Fibroblast of mammary gland (primary cell): ENCODE results near the gene TSHZ2.

ENCODE experiments used
- DNase-seq: peaks from one replicate; pipeline ENCODE4 v3.0.0-alpha.2; 2010; ENCODE audit warnings: low read depth
- H3K4me3 ChIP-seq: 2 replicates; pipeline ENCODE4 v1.5.1; 2011; ENCODE audit warnings: low read depth, mild to moderate bottlenecking, low read length, moderate library complexity; ENCODE audit not compliant: control insufficient read depth
- CTCF ChIP-seq: conservative IDR thresholded peaks from 2 replicates; pipeline ENCODE4 v1.5.1; 2011; ENCODE audit warnings: low read depth, low read length, inconsistent platforms; ENCODE audit not compliant: control insufficient read depth, insufficient read depth

TSHZ2 gene

GRCh38 chr20:53324816-53325215, 352.7 kb downstream of the TSHZ2 start:
- no peak for DNase-seq
- no peak for TF ChIP-seq CTCF
- no peak overlapping the region for H3K4me3 ChIP-seq

- DNase-seq: no peak
- no peak overlapping the region for H3K4me3 ChIP-seq
- no peak for TF ChIP-seq CTCF
Measured at GRCh38 chr20:53328961-53329360, 356.8 kb downstream of the TSHZ2 start.

GRCh38 chr20:53329781-53330180, 357.6 kb downstream of the TSHZ2 start:
- TF ChIP-seq CTCF: no peak
- no peak overlapping the region for H3K4me3 ChIP-seq
- DNase-seq: no peak

- peak; percentile 16 for DNase-seq
- H3K4me3 ChIP-seq: no peak overlapping the region
- TF ChIP-seq CTCF: no peak
Measured at GRCh38 chr20:53330601-53331140, 358.5 kb downstream of the TSHZ2 start.

GRCh38 chr20:53331151-53331973, 359.2 kb downstream of the TSHZ2 start:
- peak; percentile 68 for DNase-seq
- no peak for TF ChIP-seq CTCF
- H3K4me3 ChIP-seq: no peak overlapping the region

GRCh38 chr20:53332022-53332837, 360.1 kb downstream of the TSHZ2 start:
- H3K4me3 ChIP-seq: no peak overlapping the region
- no peak for TF ChIP-seq CTCF
- DNase-seq: no peak
